DMS114 treated with DMSO at 0.1 percent for 48 hours (cell line): ENCODE measurements around the gene KRT73.

ENCODE experiments used
- DNase-seq: peaks from one replicate; lab custom pipeline; 2025; ENCODE audit not compliant: unreplicated experiment; lab: John Stamatoyannopoulos, UW

The KRT73 gene

GRCh38 chr12:52575948-52576347 lies 42.4 kb downstream of the KRT73 start:
- no peak for DNase-seq

GRCh38 chr12:52575256-52575655 lies 43.1 kb downstream of the KRT73 start:
- no peak for DNase-seq

GRCh38 chr12:52573743-52574142 lies 44.6 kb downstream of the KRT73 start, which contains the start of gene KRT74:
Gene KRT74 (minus strand): TSS chr12:52573843. CDS start chr12:52573777, 66 bp downstream.
- no peak for DNase-seq

- DNase-seq, result no peak
Measured at GRCh38 chr12:52573306-52573705, 45.1 kb downstream of the KRT73 start.

GRCh38 chr12:52570511-52570910 lies 47.8 kb downstream of the KRT73 start:
- DNase-seq, result no peak

- no peak for DNase-seq
Measured at GRCh38 chr12:52568111-52568510, 50.2 kb downstream of the KRT73 start.

GRCh38 chr12:52566847-52567291 lies 51.5 kb downstream of the KRT73 start:
- DNase-seq, result no peak

- no peak for DNase-seq
Measured at GRCh38 chr12:52564582-52564981, 53.8 kb downstream of the KRT73 start.

GRCh38 chr12:52561880-52562449 lies 56.4 kb downstream of the KRT73 start:
- no peak for DNase-seq

GRCh38 chr12:52559979-52560378 lies 58.4 kb downstream of the KRT73 start:
- no peak for DNase-seq

GRCh38 chr12:52558781-52559445 lies 59.4 kb downstream of the KRT73 start:
- no peak for DNase-seq
